H1 (cell line): Measurements from ENCODE around the gene TRIOBP. TPM values are rescaled to one million over a fixed set of nuclear protein-coding genes. Genes with fewer than 3 reads are reported as not detected.

Experiments
- RFX5 ChIP-seq: IDR thresholded peaks from 2 replicates; pipeline ENCODE4 v1.6.1; 2011; ENCODE audit warnings: low read depth, low read length, improper control_type of control experiment, borderline replicate concordance
- SAP30 ChIP-seq: fragments of 300-600 bp; sonication (generic); IDR thresholded peaks from 2 replicates; pipeline ENCODE4 v1.7.1; 2012; ENCODE audit warnings: low read length, moderate library complexity, mild to moderate bottlenecking, inconsistent platforms; ENCODE audit not compliant: insufficient read depth, insufficient replicate concordance
- polyA plus RNA-seq, 7 experiments: library from polyadenylated mRNA; depleted of rRNA in 3 of 7; stranded (reverse) in 5 of 7; unstranded in 2 of 7; fragments of >200 nt in 5 of 7; fragments of 200-250 nt in 2 of 7; gene quantifications; 1 replicate in 5 of 7; 2 replicates in 1 of 7; 4 replicates in 1 of 7; pipeline versions ENCODE4 v1.2.1 to v1.2.3, GENCODE V29; 2011 to 2013; ENCODE audit warnings: missing spikeins in 2 of 7, mixed read lengths in 2 of 7
- total RNA-seq: library from RNA; stranded (reverse); fragmentation: NEBNext Ultra II Directional; extraction: Animal tissue kit (Norgen Biotek cat#: 25700); gene quantifications from 2 replicates; pipeline ENCODE4 v1.2.1, GENCODE V29; 2021
- TF ChIP-seq, protein P1 (sequence below): IDR thresholded peaks from 2 replicates; pipeline ENCODE4 v1.6.1; 2011; ENCODE audit warnings: low read length, improper control_type of control experiment
- TF ChIP-seq, protein P2 (sequence below): IDR thresholded peaks from 2 replicates; pipeline ENCODE4 v1.6.1; 2012; ENCODE audit warnings: inconsistent platforms
- TF ChIP-seq, protein P3 (sequence below), 3 experiments: IDR thresholded peaks; 1 replicate in 2 of 3; 2 replicates in 1 of 3; pipeline versions ENCODE4 v1.5.1 to v1.6.1; 2011; ENCODE audit warnings: low read length in 3 of 3, mild to moderate bottlenecking in 3 of 3, inconsistent platforms in 2 of 3, low read depth in 1 of 3, moderate library complexity in 1 of 3; ENCODE audit not compliant: insufficient read depth in 1 of 3; ENCODE audit errors: control extremely low read depth in 1 of 3
- TF ChIP-seq, protein P4 (sequence below): fragments of 300-600 bp; sonication (generic); IDR thresholded peaks from 2 replicates; pipeline ENCODE4 v1.7.1; 2012; ENCODE audit warnings: low read length, moderate library complexity, mild to moderate bottlenecking, inconsistent platforms; ENCODE audit not compliant: insufficient replicate concordance

Gene TRIOBP
- total and polyA plus RNA-seq, 2 of the 8 experiments (the other 6 are each of a cell fraction or from before 2014, with no cell fraction given) = 18.2 to 27.3 TPM

DNA sequence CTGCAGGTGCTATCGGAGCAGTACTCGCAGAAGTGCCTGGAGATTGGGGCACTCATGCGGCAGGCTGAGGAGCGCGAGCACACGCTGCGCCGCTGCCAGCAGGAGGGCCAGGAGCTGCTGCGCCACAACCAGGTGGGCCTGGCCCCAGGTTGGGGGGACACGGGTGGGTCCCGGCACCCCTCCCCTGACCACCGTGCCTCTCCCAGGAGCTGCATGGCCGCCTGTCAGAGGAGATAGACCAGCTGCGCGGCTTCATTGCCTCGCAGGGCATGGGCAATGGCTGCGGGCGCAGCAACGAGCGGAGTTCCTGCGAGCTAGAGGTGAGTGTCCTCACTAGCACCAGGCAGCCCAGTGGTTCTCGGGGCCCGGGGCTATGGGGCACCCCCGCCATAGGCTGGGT lies 72.2 kb downstream of the TRIOBP start (continued):
- TF ChIP-seq, protein P1, sequence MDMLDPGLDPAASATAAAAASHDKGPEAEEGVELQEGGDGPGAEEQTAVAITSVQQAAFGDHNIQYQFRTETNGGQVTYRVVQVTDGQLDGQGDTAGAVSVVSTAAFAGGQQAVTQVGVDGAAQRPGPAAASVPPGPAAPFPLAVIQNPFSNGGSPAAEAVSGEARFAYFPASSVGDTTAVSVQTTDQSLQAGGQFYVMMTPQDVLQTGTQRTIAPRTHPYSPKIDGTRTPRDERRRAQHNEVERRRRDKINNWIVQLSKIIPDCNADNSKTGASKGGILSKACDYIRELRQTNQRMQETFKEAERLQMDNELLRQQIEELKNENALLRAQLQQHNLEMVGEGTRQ = no peak
- TF ChIP-seq RFX5 (no peak), SAP30 (no peak)
- TF ChIP-seq, protein P2, sequence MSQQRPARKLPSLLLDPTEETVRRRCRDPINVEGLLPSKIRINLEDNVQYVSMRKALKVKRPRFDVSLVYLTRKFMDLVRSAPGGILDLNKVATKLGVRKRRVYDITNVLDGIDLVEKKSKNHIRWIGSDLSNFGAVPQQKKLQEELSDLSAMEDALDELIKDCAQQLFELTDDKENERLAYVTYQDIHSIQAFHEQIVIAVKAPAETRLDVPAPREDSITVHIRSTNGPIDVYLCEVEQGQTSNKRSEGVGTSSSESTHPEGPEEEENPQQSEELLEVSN = no peak
- TF ChIP-seq, protein P3, sequence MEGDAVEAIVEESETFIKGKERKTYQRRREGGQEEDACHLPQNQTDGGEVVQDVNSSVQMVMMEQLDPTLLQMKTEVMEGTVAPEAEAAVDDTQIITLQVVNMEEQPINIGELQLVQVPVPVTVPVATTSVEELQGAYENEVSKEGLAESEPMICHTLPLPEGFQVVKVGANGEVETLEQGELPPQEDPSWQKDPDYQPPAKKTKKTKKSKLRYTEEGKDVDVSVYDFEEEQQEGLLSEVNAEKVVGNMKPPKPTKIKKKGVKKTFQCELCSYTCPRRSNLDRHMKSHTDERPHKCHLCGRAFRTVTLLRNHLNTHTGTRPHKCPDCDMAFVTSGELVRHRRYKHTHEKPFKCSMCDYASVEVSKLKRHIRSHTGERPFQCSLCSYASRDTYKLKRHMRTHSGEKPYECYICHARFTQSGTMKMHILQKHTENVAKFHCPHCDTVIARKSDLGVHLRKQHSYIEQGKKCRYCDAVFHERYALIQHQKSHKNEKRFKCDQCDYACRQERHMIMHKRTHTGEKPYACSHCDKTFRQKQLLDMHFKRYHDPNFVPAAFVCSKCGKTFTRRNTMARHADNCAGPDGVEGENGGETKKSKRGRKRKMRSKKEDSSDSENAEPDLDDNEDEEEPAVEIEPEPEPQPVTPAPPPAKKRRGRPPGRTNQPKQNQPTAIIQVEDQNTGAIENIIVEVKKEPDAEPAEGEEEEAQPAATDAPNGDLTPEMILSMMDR (IDR thresholded peaks at IDR 0.05; ENCODE audit: control extremely low read depth in 1 of 3, insufficient read depth in 1 of 3, low read depth in 1 of 3, low read length in 3 of 3) = no peak
- TF ChIP-seq, protein P4, sequence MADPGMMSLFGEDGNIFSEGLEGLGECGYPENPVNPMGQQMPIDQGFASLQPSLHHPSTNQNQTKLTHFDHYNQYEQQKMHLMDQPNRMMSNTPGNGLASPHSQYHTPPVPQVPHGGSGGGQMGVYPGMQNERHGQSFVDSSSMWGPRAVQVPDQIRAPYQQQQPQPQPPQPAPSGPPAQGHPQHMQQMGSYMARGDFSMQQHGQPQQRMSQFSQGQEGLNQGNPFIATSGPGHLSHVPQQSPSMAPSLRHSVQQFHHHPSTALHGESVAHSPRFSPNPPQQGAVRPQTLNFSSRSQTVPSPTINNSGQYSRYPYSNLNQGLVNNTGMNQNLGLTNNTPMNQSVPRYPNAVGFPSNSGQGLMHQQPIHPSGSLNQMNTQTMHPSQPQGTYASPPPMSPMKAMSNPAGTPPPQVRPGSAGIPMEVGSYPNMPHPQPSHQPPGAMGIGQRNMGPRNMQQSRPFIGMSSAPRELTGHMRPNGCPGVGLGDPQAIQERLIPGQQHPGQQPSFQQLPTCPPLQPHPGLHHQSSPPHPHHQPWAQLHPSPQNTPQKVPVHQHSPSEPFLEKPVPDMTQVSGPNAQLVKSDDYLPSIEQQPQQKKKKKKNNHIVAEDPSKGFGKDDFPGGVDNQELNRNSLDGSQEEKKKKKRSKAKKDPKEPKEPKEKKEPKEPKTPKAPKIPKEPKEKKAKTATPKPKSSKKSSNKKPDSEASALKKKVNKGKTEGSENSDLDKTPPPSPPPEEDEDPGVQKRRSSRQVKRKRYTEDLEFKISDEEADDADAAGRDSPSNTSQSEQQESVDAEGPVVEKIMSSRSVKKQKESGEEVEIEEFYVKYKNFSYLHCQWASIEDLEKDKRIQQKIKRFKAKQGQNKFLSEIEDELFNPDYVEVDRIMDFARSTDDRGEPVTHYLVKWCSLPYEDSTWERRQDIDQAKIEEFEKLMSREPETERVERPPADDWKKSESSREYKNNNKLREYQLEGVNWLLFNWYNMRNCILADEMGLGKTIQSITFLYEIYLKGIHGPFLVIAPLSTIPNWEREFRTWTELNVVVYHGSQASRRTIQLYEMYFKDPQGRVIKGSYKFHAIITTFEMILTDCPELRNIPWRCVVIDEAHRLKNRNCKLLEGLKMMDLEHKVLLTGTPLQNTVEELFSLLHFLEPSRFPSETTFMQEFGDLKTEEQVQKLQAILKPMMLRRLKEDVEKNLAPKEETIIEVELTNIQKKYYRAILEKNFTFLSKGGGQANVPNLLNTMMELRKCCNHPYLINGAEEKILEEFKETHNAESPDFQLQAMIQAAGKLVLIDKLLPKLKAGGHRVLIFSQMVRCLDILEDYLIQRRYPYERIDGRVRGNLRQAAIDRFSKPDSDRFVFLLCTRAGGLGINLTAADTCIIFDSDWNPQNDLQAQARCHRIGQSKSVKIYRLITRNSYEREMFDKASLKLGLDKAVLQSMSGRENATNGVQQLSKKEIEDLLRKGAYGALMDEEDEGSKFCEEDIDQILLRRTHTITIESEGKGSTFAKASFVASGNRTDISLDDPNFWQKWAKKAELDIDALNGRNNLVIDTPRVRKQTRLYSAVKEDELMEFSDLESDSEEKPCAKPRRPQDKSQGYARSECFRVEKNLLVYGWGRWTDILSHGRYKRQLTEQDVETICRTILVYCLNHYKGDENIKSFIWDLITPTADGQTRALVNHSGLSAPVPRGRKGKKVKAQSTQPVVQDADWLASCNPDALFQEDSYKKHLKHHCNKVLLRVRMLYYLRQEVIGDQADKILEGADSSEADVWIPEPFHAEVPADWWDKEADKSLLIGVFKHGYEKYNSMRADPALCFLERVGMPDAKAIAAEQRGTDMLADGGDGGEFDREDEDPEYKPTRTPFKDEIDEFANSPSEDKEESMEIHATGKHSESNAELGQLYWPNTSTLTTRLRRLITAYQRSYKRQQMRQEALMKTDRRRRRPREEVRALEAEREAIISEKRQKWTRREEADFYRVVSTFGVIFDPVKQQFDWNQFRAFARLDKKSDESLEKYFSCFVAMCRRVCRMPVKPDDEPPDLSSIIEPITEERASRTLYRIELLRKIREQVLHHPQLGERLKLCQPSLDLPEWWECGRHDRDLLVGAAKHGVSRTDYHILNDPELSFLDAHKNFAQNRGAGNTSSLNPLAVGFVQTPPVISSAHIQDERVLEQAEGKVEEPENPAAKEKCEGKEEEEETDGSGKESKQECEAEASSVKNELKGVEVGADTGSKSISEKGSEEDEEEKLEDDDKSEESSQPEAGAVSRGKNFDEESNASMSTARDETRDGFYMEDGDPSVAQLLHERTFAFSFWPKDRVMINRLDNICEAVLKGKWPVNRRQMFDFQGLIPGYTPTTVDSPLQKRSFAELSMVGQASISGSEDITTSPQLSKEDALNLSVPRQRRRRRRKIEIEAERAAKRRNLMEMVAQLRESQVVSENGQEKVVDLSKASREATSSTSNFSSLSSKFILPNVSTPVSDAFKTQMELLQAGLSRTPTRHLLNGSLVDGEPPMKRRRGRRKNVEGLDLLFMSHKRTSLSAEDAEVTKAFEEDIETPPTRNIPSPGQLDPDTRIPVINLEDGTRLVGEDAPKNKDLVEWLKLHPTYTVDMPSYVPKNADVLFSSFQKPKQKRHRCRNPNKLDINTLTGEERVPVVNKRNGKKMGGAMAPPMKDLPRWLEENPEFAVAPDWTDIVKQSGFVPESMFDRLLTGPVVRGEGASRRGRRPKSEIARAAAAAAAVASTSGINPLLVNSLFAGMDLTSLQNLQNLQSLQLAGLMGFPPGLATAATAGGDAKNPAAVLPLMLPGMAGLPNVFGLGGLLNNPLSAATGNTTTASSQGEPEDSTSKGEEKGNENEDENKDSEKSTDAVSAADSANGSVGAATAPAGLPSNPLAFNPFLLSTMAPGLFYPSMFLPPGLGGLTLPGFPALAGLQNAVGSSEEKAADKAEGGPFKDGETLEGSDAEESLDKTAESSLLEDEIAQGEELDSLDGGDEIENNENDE = no peak
